Mucosa of rectum (tissue), 2 donors: ENCODE data around the gene PRODH2.

ENCODE experiments used
- H3K27ac ChIP-seq, 2 donors: one replicate each; pipeline ENCODE4 v1.7.0; 2013; ENCODE audit warnings: inconsistent platforms in 2 of 2, low read depth in 2 of 2, low read length in 2 of 2
- H3K27me3 ChIP-seq, 2 donors: one replicate each; pipeline ENCODE4 v1.7.0; 2013; ENCODE audit warnings: low read length in 2 of 2; ENCODE audit not compliant: control insufficient read depth in 2 of 2, insufficient read depth in 2 of 2
- H3K36me3 ChIP-seq, 2 donors: one replicate each; pipeline ENCODE4 v1.7.0; 2013; ENCODE audit warnings: low read length in 2 of 2; ENCODE audit not compliant: control insufficient read depth in 2 of 2, insufficient read depth in 2 of 2
- H3K4me1 ChIP-seq, 2 donors: one replicate each; pipeline ENCODE4 v1.7.0; 2013; ENCODE audit warnings: low read length in 2 of 2, mild to moderate bottlenecking in 1 of 2; ENCODE audit not compliant: control insufficient read depth in 2 of 2, insufficient read depth in 2 of 2
- H3K4me3 ChIP-seq, 2 donors: one replicate each; pipeline ENCODE4 v1.7.0; 2013; ENCODE audit warnings: low read length in 2 of 2
- H3K9ac ChIP-seq, 2 donors: one replicate each; pipeline ENCODE4 v1.7.0; 2013; ENCODE audit warnings: low read length in 2 of 2, low read depth in 1 of 2, mild to moderate bottlenecking in 1 of 2
- H3K9me3 ChIP-seq, 2 donors: one replicate each; pipeline ENCODE4 v1.7.0; 2013; ENCODE audit warnings: low read length in 2 of 2; ENCODE audit not compliant: control insufficient read depth in 2 of 2
- donor health status: healthy.
- donor health status: Normal muscosa, but diverticular disease.

PRODH2 gene

DNA sequence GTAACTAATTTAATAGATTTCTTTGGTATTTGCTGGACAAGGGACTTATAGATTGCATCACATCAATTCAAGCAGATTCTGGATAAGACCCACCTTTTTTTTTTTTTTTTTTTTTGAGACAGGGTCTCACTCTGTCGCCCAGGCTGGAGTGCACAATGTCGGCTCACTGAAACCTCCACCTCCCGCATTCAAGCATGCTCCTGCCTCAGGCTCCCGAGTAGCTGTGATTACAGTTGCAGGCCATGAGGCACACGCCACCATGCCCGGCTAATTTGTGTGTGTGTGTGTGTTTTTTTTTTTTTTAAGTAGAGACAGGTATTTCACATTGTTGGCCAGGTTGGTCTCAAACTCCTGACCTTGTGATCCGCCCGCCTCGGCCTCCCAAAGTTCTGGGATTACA, 4.2 kb upstream of the PRODH2 start:
- no peaks in the 10 kb centered on the region for H3K36me3 ChIP-seq
- no peak overlapping the region for H3K9ac ChIP-seq
- H3K9me3 ChIP-seq = no peaks in the 10 kb centered on the region
- peaks cover 0 to 2% of the 10 kb centered on the region in 2 donors for H3K27me3 ChIP-seq
- no peak overlapping the region for H3K4me3 ChIP-seq
- no peaks in the 10 kb centered on the region for H3K4me1 ChIP-seq
- no peak overlapping the region for H3K27ac ChIP-seq

DNA sequence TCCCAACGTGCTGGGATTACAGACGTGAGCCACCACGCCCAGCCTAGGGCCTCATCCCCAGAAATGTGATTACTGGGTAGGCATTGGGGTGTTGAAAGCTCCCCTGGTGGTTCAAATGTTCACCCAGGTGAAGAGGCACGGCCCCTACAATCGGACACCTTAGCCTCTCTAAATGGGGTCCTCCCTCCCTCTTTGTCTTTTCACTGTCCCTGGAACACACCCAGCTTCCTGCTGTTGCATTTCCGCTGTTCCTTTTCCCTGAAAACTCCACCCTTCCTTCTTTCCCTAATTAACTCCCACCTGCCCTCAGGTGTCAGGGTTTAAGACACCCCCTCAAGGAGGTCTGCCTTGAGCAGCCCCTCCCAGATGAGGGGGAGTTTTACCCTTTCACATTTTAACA, 3.6 kb upstream of the PRODH2 start:
- H3K27me3 ChIP-seq = peaks cover 0 to 2% of the 10 kb centered on the region in 2 donors
- H3K4me1 ChIP-seq = no peaks in the 10 kb centered on the region

DNA sequence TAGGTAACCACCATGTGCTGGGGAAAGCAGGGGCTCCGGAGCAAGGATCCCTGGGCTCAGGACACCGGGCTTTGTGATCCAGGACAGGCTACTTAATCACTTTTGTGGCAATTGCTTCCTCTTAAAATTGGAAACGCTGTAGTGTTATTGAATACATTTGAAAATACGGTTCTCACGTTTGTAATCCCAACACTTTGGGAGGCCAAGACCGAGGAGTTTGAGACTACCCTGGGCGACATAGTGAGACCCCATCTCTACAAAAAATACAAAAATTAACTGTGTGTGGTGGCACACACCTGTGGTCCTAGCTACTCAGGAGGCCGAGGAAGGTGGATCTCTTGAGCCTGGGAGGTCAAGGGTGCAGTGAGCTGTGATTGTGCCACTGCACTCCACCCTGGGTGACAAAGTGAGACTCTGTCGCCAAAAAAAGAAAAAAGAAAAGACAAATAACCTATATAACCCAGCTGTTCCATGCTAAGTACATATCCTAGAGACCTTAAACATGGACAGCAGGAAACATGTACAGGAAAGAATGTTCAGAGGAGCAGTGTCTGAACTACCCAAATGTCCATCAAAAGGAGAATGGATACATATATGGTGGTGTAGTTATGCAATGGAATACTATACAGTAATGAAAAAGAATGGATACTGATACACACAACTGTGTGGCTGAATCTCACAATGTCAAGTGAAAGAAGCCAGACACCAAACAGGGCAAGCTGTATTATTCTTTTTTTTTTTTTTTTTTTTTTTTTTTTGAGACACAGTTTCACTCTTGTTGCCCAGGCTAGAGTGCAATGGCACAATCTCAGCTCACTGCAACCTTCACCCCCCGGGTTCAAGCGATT, 622 bp upstream of the PRODH2 start:
- no peaks in the 10 kb centered on the region for H3K27me3 ChIP-seq
- H3K36me3 ChIP-seq = no peaks in the 10 kb centered on the region
- H3K4me3 ChIP-seq = no peak overlapping the region
- no peak overlapping the region for H3K27ac ChIP-seq
- no peak overlapping the region for H3K9ac ChIP-seq
- no peaks in the 10 kb centered on the region for H3K4me1 ChIP-seq
- H3K9me3 ChIP-seq = no peaks in the 10 kb centered on the region

More for the DNA sequence above, 3.6 kb upstream of the PRODH2 start:
- no peak overlapping the region for H3K4me3 ChIP-seq
- no peak overlapping the region for H3K27ac ChIP-seq
- H3K9ac ChIP-seq = no peak overlapping the region
- no peaks in the 10 kb centered on the region for H3K9me3 ChIP-seq
- H3K36me3 ChIP-seq = no peaks in the 10 kb centered on the region

DNA sequence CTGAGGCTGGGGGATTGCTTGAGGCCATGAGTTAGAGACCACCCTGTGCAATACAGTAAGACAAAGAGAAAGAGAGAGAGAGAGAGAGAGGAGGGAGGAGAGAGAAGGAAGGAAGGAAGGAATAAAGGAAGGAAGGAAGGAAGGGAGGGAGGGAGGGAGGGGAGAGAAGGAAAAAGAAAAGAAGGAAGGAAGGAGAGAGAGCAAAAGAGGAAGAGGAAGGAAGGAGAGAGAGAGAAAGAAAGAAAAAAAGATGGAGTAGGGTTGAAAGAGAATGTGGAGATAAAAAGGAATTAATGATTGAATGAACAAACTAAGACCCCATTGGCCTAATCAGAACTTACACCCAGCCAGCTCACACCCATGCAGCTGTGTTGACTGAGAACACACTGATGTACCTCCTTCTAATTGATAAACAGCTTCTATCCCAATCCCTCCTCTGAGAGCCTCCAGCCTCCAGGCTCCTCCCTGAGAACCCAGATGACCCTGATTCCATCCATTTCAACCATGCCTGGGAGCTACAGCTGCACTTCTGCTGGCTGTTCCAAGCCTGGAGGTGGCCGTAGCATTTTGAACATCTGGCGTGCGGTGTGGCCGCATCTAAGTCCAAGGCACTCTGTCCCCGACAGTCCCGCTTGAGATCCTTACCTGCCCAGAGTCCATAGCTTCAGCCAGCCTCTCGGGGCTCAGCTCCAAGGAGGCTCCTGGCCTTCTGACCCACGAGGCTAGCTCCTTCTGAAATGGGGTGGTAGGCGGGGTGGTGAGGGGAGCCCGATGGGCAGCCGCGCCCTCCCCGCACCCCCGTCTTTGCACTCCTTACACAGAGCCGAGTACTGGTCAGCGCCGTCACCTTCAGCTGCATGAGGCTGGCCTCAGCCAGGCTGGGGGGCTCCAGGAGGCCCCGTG, 1.1 kb downstream of the PRODH2 start:
- Histone ChIP-seq H3K9ac (no peak overlapping the region), H3K27ac (no peak overlapping the region), H3K4me3 (no peak overlapping the region), H3K36me3 (no peaks in the 10 kb centered on the region), H3K27me3 (no peaks in the 10 kb centered on the region), H3K4me1 (no peaks in the 10 kb centered on the region), H3K9me3 (no peaks in the 10 kb centered on the region)

DNA sequence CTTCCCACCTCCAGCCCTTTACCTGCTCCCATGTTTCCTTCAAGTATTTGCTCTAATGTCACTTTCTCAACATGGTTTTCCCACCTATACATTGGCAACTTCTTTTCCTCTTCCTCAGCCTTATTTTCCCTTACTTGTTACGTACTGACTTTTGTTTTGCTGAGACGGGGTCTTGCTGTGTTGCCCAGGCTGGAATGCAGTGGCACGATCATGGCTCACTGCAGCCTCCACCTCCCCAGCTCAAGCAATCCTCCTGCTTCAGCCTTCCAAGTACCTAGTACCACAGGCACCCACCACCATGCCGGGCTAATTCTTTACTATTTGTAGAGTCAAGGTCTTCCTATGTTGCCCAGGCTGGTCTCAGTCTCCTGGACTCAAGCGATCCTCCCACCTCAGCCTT, 5.0 kb downstream of the PRODH2 start:
- Histone ChIP-seq H3K4me1 (no peaks in the 10 kb centered on the region), H3K27ac (no peak overlapping the region), H3K9ac (no peak overlapping the region), H3K9me3 (no peaks in the 10 kb centered on the region), H3K4me3 (no peak overlapping the region), H3K36me3 (no peaks in the 10 kb centered on the region), H3K27me3 (no peaks in the 10 kb centered on the region)

DNA sequence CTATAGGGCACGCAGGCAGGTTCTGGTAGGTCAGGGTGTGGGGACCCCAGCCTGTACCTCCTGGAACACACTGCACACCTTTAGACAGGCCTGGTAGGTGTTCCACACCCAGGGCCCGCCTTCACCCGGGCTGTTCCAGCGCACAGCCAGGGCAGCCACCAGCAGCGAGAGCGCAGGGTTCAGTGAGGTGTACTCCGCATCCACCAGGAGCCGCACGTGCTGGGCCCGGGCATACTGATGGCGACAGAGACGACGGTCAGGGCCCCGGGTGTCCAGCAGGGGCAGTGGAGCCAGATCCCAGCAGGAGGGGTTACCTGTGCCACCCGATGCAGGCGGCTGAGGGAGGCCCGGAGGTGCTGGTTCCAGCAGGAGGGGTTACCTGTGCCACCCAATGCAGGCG, 6.0 kb downstream of the PRODH2 start:
- no peak overlapping the region for H3K9ac ChIP-seq
- H3K36me3 ChIP-seq = no peaks in the 10 kb centered on the region
- no peak overlapping the region for H3K27ac ChIP-seq
- H3K27me3 ChIP-seq = no peaks in the 10 kb centered on the region
- no peaks in the 10 kb centered on the region for H3K4me1 ChIP-seq
- no peak overlapping the region for H3K4me3 ChIP-seq
- H3K9me3 ChIP-seq = no peaks in the 10 kb centered on the region

DNA sequence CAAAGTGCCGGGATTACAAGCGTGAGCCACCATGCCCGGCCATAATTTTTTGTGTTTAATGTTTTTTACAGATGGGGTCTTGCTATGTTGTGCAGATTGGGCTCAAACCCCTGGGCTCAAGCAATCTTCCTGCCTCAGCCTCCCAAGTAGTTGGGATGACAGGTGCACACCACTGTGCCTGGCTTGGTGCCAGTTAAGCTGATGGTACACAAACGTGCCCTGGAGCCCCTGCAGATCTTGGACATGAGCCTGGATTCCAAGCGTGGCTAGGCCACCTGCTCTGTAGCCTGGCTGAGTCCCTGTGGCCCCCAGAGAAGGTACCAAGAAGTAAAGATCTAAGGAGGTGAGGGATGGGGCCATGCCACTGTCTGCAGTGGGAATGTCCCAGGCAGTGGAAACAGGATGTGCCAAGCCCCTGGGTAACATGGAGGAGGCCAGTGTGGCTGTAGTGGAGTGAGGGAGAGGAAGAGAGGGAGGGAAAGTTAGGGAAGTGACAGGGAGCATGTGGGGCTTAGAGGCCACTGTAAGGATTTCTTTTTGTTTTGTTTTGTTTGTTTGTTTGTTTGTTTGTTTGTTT, 7.0 kb downstream of the PRODH2 start:
- Histone ChIP-seq H3K9me3 (no peaks in the 10 kb centered on the region), H3K27ac (no peak overlapping the region)

DNA sequence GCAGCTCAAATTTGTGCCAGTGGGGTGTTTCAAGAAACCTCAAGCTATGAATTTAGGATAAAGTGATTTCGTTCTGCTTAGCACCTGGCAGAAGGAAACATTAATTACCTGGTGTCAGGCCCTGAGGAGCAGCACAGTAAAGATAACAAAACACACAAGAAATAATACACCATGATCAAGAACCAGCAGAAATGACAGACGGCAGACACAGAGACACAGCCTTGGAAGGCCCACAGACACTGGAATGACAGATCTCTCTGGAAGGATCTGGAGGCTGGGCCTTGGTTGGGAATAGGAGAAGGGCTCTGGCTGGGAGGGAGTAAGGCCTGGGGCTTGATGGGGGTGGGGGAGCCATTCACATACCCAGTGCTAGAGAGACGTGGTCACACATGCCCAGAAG, 10.8 kb downstream of the PRODH2 start:
- H3K9me3 ChIP-seq = no peaks in the 10 kb centered on the region
- no peak overlapping the region for H3K4me3 ChIP-seq
- no peak overlapping the region for H3K27ac ChIP-seq
- no peaks in the 10 kb centered on the region for H3K4me1 ChIP-seq
- H3K9ac ChIP-seq = no peak overlapping the region
- H3K27me3 ChIP-seq = peaks cover 0 to 7% of the 10 kb centered on the region in 2 donors
- no peaks in the 10 kb centered on the region for H3K36me3 ChIP-seq

More for the DNA sequence above, 7.0 kb downstream of the PRODH2 start:
- Histone ChIP-seq H3K36me3 (no peaks in the 10 kb centered on the region), H3K27me3 (no peaks in the 10 kb centered on the region), H3K4me1 (no peaks in the 10 kb centered on the region), H3K9ac (no peak overlapping the region), H3K4me3 (no peak overlapping the region)

DNA sequence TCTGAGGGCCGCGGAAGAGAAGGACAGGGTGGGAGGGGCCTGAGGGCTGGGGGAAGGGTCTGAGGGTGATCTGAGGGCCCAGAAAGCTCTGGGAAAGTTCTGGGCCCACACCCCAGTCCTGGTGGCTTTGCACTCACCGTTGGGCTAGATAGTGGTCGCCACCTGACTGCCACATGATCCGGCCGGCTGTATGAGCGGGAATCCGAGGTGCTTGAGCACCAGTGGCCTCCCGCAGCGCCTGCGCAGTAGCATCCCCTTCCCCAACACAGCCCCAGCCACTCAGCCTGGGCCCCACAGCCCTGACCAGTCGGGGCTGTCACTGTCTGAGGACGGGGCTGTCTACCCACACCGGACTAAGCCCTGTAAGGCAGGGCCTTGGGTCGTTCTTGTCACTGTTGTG, 15.0 kb downstream of the PRODH2 start:
- no peaks in the 10 kb centered on the region for H3K4me1 ChIP-seq
- H3K4me3 ChIP-seq = no peak overlapping the region
- no peak overlapping the region for H3K9ac ChIP-seq
- no peaks in the 10 kb centered on the region for H3K9me3 ChIP-seq
- H3K27me3 ChIP-seq = peaks cover 3 to 13% of the 10 kb centered on the region in 2 donors
- H3K27ac ChIP-seq = no peak overlapping the region
- H3K36me3 ChIP-seq = no peaks in the 10 kb centered on the region
